Breast epithelium (tissue), 4 donors: ENCODE results near the gene SLA2. TPM values are rescaled to one million over a fixed set of nuclear protein-coding genes. Genes with fewer than 3 reads are reported as not detected.

ENCODE experiments used
- DNase-seq, 2 donors: peaks; one replicate each; pipeline ENCODE4 v3.0.0-alpha.2; 2019; ENCODE audit warnings: low spot score in 2 of 2
- H3K27ac ChIP-seq, 2 donors: fragments of 200-600 bp; sonication (generic) in 1 of 2; one replicate each; pipeline ENCODE4 v1.5.1; 2016 to 2019; ENCODE audit warnings: mild to moderate bottlenecking in 1 of 2
- H3K27me3 ChIP-seq, 2 donors: fragments of 200-600 bp; sonication (generic) in 1 of 2; one replicate each; pipeline versions ENCODE4 v1.5.1 to v1.6.0; 2017 to 2019; ENCODE audit warnings: control low read depth in 1 of 2, mild to moderate bottlenecking in 1 of 2
- H3K36me3 ChIP-seq: fragments of 200-600 bp; one replicate; pipeline ENCODE4 v1.5.1; 2019
- H3K4me1 ChIP-seq, 2 donors: fragments of 200-600 bp; sonication (generic); one replicate each; pipeline ENCODE4 v1.5.1; 2016 to 2019; ENCODE audit warnings: control low read depth in 1 of 2
- H3K4me3 ChIP-seq, 3 donors: fragments of 200-600 bp; sonication (generic); 1 replicate in 2 of 3; 2 replicates in 1 of 3; pipeline ENCODE4 v1.5.1; 2016 to 2019; ENCODE audit warnings: mild to moderate bottlenecking in 3 of 3, moderate library complexity in 2 of 3
- H3K9me3 ChIP-seq, 2 donors: fragments of 200-600 bp; sonication (generic) in 1 of 2; one replicate each; pipeline ENCODE4 v1.5.1; 2016 to 2019; ENCODE audit warnings: control low read depth in 1 of 2
- CTCF ChIP-seq, 3 donors: fragments of 450-650 bp; IDR thresholded peaks; one replicate each; pipeline ENCODE4 v1.5.1; 2016 to 2017; ENCODE audit warnings: antibody characterized with exemption in 3 of 3, mild to moderate bottlenecking in 3 of 3, moderate library complexity in 3 of 3
- POLR2A ChIP-seq: fragments of 450-650 bp; IDR thresholded peaks from one replicate; pipeline ENCODE4 v1.6.1; 2016; ENCODE audit warnings: antibody characterized with exemption, mild to moderate bottlenecking, moderate library complexity
- POLR2AphosphoS5 ChIP-seq, 3 donors: sonication (generic); formaldehyde crosslinking; IDR thresholded peaks; one replicate each; pipeline ENCODE4 v1.6.1; 2017; ENCODE audit warnings: antibody characterized with exemption in 3 of 3
- intact Hi-C: fragments of 100-400 bp; cut with DNase I; formaldehyde crosslinking; loops from one replicate; pipeline ENCODE4 v1.15.1; 2023; ENCODE audit warnings: low total_unique reads
- total RNA-seq, 3 donors: library from RNA; depleted of rRNA; stranded (reverse); fragments of >200 nt; gene quantifications; one replicate each; pipeline ENCODE4 v1.1.0, GENCODE V29; 2016

Gene SLA2
- total RNA-seq, 3 donors from 2014 or later = 0.64 to 1.6 (median 0.66) TPM

DNA sequence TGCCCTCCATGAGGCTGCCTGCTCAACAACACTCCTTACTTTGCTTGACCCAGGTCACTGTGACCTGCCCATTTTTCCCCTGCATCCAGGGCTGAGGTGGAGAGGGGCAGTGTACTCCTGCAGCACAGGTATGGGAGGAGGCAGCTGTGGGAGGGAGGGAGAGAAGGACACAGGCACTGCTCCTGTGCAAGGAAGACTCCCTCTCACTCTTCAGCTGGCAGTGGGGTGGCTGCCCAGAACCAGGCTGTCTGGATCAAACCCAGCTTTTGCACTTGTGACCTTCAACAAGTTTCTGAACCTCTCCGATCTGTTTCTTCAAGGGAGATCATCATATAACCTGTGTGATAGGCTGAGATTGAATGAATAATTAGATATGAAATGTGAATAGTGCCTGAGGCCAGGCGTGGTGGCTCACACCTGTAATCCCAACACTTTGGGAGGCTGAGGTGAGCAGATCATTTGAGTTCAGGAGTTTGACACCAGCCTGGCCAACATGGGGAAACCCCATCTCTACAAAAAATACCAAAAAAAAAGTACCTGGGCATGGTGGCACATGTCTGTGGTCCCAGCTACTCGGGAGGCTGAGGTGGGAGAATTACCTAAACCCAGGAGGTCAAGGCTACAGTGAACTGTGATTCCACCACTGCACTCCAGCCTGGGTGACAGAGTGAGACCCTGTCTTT, 58.5 kb downstream of the SLA2 start:
- Histone ChIP-seq H3K9me3 (no peaks in the 10 kb centered on the region), H3K36me3 (no peaks in the 10 kb centered on the region), H3K27me3 (no peaks in the 10 kb centered on the region), H3K4me1 (no peaks in the 10 kb centered on the region), H3K4me3 (no peak overlapping the region), H3K27ac (no peak overlapping the region)
- intact Hi-C loops = no loop called here
- no peak for TF ChIP-seq POLR2AphosphoS5 (IDR thresholded peaks at IDR 0.05)
- no peak for TF ChIP-seq POLR2A
- no peak for TF ChIP-seq CTCF (IDR thresholded peaks at IDR 0.05)
- no peak for DNase-seq

DNA sequence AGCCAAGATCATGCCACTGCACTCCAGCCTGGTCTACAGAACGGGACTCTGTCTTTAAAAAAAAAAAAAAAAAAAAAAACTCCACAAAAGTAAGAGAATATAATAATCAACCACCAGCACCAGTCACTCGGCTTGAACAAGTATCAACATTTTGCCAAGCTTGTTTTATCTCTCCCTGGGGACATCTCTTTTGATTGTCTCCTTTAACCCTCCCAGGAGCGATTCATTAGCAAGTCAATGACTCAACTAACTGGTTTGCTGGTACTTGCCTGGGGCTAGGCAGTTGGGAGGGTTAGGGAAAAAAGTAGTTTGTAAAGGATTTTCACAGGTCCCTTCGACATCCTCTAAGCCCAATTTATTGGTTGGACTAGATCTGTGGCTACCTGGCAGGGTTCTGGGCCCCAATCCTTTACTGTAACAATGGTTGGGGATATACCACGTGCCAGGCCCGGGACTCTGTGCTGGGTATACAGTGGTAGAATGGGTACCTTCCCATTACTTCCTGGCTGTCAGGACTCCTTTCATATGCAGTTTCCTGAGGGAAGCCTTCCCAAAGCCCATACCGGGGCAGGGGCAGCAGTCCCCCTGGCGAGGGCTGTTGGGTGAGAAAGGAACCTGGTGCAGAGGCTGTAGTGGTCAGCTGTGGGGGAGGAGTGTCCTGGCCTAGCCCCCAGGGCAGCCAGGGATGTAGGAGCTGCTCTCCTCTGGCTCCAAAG, 60.4 kb downstream of the SLA2 start:
- H3K27me3 ChIP-seq = no peaks in the 10 kb centered on the region
- H3K4me3 ChIP-seq = no peak overlapping the region
- no peaks in the 10 kb centered on the region for H3K4me1 ChIP-seq
- DNase-seq = no peak
- TF ChIP-seq POLR2A (no peak), CTCF (IDR thresholded peaks at IDR 0.05) (no peak), POLR2AphosphoS5 (IDR thresholded peaks at IDR 0.05) (no peak)
- intact Hi-C loops = no loop called here
- H3K36me3 ChIP-seq = no peaks in the 10 kb centered on the region
- no peaks in the 10 kb centered on the region for H3K9me3 ChIP-seq
- peak overlapping the region in 1 of 2 donors; percentile 58 for H3K27ac ChIP-seq

DNA sequence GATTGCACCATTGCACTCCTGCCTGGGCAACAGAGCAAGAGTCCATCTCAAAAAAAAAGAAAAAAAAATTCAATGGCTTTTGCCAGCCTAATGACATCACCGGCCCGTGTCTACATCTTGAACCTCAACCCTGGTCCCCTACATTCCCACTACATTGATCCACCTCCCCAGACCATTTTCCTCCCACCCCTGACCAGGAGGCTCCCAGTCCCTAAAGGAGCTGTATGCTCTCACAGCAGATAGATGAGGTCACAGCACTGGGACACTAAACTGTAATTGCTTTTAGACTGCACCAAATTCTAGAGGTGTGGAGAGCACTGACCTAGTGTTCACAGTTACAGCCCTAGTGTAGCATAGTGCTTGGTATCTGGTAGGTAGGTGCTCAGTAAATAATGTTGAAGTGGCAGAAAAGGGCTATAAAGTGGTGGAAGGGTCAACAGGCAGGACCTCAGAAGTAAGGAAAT, 61.9 kb downstream of the SLA2 start:
- no peak for DNase-seq
- Histone ChIP-seq H3K9me3 (no peaks in the 10 kb centered on the region), H3K27ac (no peak overlapping the region), H3K4me3 (no peak overlapping the region), H3K27me3 (no peaks in the 10 kb centered on the region), H3K4me1 (no peaks in the 10 kb centered on the region), H3K36me3 (no peaks in the 10 kb centered on the region)
- TF ChIP-seq POLR2AphosphoS5 (IDR thresholded peaks at IDR 0.05) (no peak), CTCF (IDR thresholded peaks at IDR 0.05) (no peak), POLR2A (no peak)
- intact Hi-C loops = no loop called here

DNA sequence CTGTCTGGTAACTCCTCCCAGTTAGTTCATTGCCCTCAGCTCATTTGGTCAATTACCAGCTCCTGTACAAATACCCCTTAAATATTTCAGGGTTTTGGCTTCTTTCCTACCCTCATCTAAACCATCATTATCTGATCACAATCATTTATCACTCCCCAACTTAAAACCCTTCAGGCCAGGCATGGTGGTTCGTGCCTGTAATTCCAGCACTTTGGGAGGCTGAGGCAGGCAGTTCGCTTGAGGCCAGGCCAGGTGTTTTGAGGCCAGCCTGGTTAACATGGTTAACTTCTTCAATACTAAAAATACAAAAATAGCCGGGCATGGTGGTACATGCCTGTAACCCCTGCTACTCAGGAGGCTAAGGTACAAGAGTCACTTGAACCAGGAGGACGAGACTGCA, 63.2 kb downstream of the SLA2 start:
- no peaks in the 10 kb centered on the region for H3K27me3 ChIP-seq
- no peak overlapping the region for H3K4me3 ChIP-seq
- H3K9me3 ChIP-seq = no peaks in the 10 kb centered on the region
- no peak for TF ChIP-seq POLR2AphosphoS5 (IDR thresholded peaks at IDR 0.05)
- TF ChIP-seq POLR2A = no peak
- no peak for TF ChIP-seq CTCF (IDR thresholded peaks at IDR 0.05)
- no peaks in the 10 kb centered on the region for H3K4me1 ChIP-seq
- H3K36me3 ChIP-seq = no peaks in the 10 kb centered on the region
- no peak overlapping the region for H3K27ac ChIP-seq
- DNase-seq = no peak
- intact Hi-C loops = no loop called here

DNA sequence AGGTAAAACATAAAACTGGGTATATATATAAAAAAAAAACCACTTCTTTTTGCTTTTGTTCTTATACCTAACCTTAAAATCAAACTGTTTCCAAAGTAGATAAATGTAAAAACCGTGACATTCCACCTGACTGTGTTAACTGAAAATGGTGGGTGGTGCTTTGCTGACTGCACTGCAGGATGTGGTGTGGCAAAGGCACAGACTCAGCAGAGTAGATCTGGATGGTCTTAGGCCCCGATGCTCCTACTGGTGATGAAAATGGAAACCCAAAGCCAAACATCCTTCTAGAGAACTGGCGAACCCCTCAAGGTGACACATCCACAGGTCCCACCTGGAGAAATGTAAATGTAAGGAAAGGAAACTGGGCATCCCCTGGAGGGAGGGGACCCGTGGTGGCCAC, 63.7 kb downstream of the SLA2 start:
- no peak overlapping the region for H3K27ac ChIP-seq
- TF ChIP-seq POLR2A = no peak
- no peak for TF ChIP-seq POLR2AphosphoS5 (IDR thresholded peaks at IDR 0.05)
- no peak for TF ChIP-seq CTCF (IDR thresholded peaks at IDR 0.05)
- H3K27me3 ChIP-seq = no peaks in the 10 kb centered on the region
- no peak overlapping the region for H3K4me3 ChIP-seq
- no peaks in the 10 kb centered on the region for H3K4me1 ChIP-seq
- intact Hi-C loops = no loop called here
- no peak for DNase-seq
- H3K36me3 ChIP-seq = no peaks in the 10 kb centered on the region
- H3K9me3 ChIP-seq = no peaks in the 10 kb centered on the region
